Astrocyte (in vitro differentiated cells and primary cell): ENCODE results near the gene CSF1.

ENCODE experiments used
- EZH2 ChIP-seq: IDR thresholded peaks from 2 replicates; pipeline ENCODE4 v1.6.1; 2012; ENCODE audit warnings: mild to moderate bottlenecking, low read length, inconsistent platforms; ENCODE audit not compliant: insufficient read depth
- TF ChIP-seq, protein P1 (sequence below): IDR thresholded peaks from 2 replicates; pipeline ENCODE4 v1.5.1; 2011; ENCODE audit warnings: low read depth, mild to moderate bottlenecking, inconsistent platforms, low read length, moderate library complexity; ENCODE audit not compliant: insufficient read depth

- TF ChIP-seq, protein P1, sequence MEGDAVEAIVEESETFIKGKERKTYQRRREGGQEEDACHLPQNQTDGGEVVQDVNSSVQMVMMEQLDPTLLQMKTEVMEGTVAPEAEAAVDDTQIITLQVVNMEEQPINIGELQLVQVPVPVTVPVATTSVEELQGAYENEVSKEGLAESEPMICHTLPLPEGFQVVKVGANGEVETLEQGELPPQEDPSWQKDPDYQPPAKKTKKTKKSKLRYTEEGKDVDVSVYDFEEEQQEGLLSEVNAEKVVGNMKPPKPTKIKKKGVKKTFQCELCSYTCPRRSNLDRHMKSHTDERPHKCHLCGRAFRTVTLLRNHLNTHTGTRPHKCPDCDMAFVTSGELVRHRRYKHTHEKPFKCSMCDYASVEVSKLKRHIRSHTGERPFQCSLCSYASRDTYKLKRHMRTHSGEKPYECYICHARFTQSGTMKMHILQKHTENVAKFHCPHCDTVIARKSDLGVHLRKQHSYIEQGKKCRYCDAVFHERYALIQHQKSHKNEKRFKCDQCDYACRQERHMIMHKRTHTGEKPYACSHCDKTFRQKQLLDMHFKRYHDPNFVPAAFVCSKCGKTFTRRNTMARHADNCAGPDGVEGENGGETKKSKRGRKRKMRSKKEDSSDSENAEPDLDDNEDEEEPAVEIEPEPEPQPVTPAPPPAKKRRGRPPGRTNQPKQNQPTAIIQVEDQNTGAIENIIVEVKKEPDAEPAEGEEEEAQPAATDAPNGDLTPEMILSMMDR: no peak
- TF ChIP-seq EZH2: no peak
Measured at GRCh38 chr1:109938556-109938955, 27.9 kb downstream of the CSF1 start.
